ENCODE measurements around the gene BBS12.

DNA sequence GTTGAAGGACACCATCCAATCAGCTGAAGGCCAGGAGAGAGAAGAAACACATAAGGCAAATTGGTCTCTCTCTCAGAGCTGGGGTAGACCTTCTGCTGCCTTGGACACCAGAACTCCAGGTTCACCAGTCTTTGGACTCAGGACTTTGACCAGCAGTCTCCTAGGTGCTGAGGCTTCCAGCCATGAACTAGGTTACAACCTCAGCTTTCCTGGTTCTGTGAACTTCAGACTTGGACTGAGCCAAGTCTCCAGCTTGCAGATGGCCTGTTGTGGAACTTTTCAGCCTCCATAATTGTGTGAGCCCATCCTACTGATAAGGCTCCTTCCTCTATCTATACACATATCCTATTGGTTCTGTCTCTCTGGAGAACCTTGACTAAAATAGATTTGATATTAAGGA is 20.6 kb upstream of the BBS12 start:
- TF ChIP-seq, protein P1, sequence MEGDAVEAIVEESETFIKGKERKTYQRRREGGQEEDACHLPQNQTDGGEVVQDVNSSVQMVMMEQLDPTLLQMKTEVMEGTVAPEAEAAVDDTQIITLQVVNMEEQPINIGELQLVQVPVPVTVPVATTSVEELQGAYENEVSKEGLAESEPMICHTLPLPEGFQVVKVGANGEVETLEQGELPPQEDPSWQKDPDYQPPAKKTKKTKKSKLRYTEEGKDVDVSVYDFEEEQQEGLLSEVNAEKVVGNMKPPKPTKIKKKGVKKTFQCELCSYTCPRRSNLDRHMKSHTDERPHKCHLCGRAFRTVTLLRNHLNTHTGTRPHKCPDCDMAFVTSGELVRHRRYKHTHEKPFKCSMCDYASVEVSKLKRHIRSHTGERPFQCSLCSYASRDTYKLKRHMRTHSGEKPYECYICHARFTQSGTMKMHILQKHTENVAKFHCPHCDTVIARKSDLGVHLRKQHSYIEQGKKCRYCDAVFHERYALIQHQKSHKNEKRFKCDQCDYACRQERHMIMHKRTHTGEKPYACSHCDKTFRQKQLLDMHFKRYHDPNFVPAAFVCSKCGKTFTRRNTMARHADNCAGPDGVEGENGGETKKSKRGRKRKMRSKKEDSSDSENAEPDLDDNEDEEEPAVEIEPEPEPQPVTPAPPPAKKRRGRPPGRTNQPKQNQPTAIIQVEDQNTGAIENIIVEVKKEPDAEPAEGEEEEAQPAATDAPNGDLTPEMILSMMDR (IDR thresholded peaks at IDR 0.05), result no peak
- TF ChIP-seq POLR2A (IDR thresholded peaks at IDR 0.05), result no peak
